Keratinocyte (primary cell): ENCODE data around the gene CNIH4. TPM values are rescaled to one million over a fixed set of nuclear protein-coding genes. Genes with fewer than 3 reads are reported as not detected.

Source experiments
- DNase-seq: peaks from one replicate; pipeline ENCODE4 v3.0.0-alpha.2; 2011; ENCODE audit warnings: low read depth, missing footprints, low spot score
- FAIRE-seq: peaks from 2 replicates; lab custom pipeline; 2011; peaks lifted over from hg19 to GRCh38; lab: Jason Lieb, UNC
- H2AFZ ChIP-seq: 2 replicates; pipeline ENCODE4 v1.6.0; 2012; ENCODE audit warnings: low read length, control low read depth, inconsistent platforms; ENCODE audit not compliant: control insufficient read depth
- H3K27ac ChIP-seq: 2 replicates; pipeline ENCODE4 v1.5.1; 2011; ENCODE audit warnings: low read length; ENCODE audit not compliant: control insufficient read depth, insufficient read depth
- H3K27me3 ChIP-seq: 3 replicates; pipeline ENCODE4 v1.6.0; 2011; ENCODE audit warnings: low read length; ENCODE audit not compliant: control insufficient read depth, insufficient read depth; ENCODE audit errors: extremely low read depth
- H3K36me3 ChIP-seq, 2 experiments: 2 replicates in 1 of 2; 3 replicates in 1 of 2; pipeline ENCODE4 v1.5.1; 2011; ENCODE audit warnings: low read length in 2 of 2, mild to moderate bottlenecking in 1 of 2; ENCODE audit not compliant: control insufficient read depth in 2 of 2, insufficient read depth in 2 of 2; ENCODE audit errors: extremely low read depth in 1 of 2
- H3K4me1 ChIP-seq: 3 replicates; pipeline ENCODE4 v1.5.1; 2011; ENCODE audit warnings: low read length; ENCODE audit not compliant: control insufficient read depth, insufficient read depth; ENCODE audit errors: extremely low read depth
- H3K4me2 ChIP-seq: 3 replicates; pipeline ENCODE4 v1.6.0; 2011; ENCODE audit warnings: low read depth, low read length; ENCODE audit not compliant: control insufficient read depth, insufficient read depth; ENCODE audit errors: extremely low read depth
- H3K4me3 ChIP-seq, 3 experiments: fragments of 200-600 bp in 1 of 3; sonication (generic) in 1 of 3; 2 replicates in 2 of 3; 3 replicates in 1 of 3; pipeline ENCODE4 v1.5.1; 2011 to 2016; ENCODE audit warnings: low read length in 3 of 3, mild to moderate bottlenecking in 3 of 3, control low read depth in 2 of 3, inconsistent platforms in 1 of 3, low read depth in 1 of 3, mixed read lengths in 1 of 3, mixed run types in 1 of 3, moderate library complexity in 1 of 3; ENCODE audit not compliant: control insufficient read depth in 2 of 3, insufficient read depth in 2 of 3; ENCODE audit errors: extremely low read depth in 1 of 3
- H3K79me2 ChIP-seq: 2 replicates; pipeline ENCODE4 v1.6.0; 2012; ENCODE audit warnings: low read length; ENCODE audit not compliant: control insufficient read depth, insufficient read depth
- H3K9ac ChIP-seq: 3 replicates; pipeline ENCODE4 v1.6.0; 2011; ENCODE audit warnings: low read length; ENCODE audit not compliant: control insufficient read depth, insufficient read depth; ENCODE audit errors: extremely low read depth
- H3K9me1 ChIP-seq: 3 replicates; pipeline ENCODE4 v1.6.0; 2011; ENCODE audit warnings: low read length; ENCODE audit not compliant: control insufficient read depth, insufficient read depth; ENCODE audit errors: extremely low read depth
- H3K9me3 ChIP-seq: 2 replicates; pipeline ENCODE4 v1.5.1; 2012; ENCODE audit warnings: low read depth, low read length; ENCODE audit not compliant: control insufficient read depth
- H4K20me1 ChIP-seq: 3 replicates; pipeline ENCODE4 v1.6.0; 2011; ENCODE audit warnings: low read length; ENCODE audit not compliant: control insufficient read depth, insufficient read depth; ENCODE audit errors: extremely low read depth
- CTCF ChIP-seq, 3 experiments: IDR thresholded peaks in 1 of 3; conservative IDR thresholded peaks in 1 of 3; optimal IDR thresholded peaks in 1 of 3; 2 replicates in 2 of 3; 3 replicates in 1 of 3; pipeline versions ENCODE3 to v1.5.1; 2011; ENCODE audit warnings: low read length in 3 of 3, mild to moderate bottlenecking in 3 of 3, moderate library complexity in 2 of 3, control low read depth in 1 of 3, inconsistent platforms in 1 of 3; ENCODE audit not compliant: insufficient read depth in 2 of 3; ENCODE audit errors: extremely low read depth in 1 of 3
- EZH2 ChIP-seq: IDR thresholded peaks from one replicate; pipeline ENCODE4 v1.6.1; 2012; ENCODE audit warnings: inconsistent platforms, mild to moderate bottlenecking, low read length, moderate library complexity
- dilution Hi-C: fragments of 300-500 bp; cut with MboI; formaldehyde crosslinking; loops from one replicate; pipeline ENCODE4 v1.7.0; 2020; ENCODE audit warnings: low sequenced_read_pairs; ENCODE audit not compliant: extremely low pct_ligation_motif_present
- polyA plus RNA-seq, 5 experiments: library from polyadenylated mRNA; depleted of rRNA in 3 of 5; stranded (reverse) in 3 of 5; stranded (forward) in 1 of 5; unstranded in 1 of 5; fragments of >200 nt; gene quantifications; 1 replicate in 1 of 5; 2 replicates in 3 of 5; 3 replicates in 1 of 5; pipeline versions ENCODE4 v1.2.1 to v1.2.3, GENCODE V29; 2011 to 2012; ENCODE audit warnings: missing spikeins in 2 of 5, low read depth in 1 of 5, low replicate concordance in 1 of 5

The CNIH4 gene
- polyA plus RNA-seq, 1 donor (not counting 4 experiments of a cell fraction or from before 2014, with no cell fraction given) = 139 TPM

- Histone ChIP-seq H3K4me3 (no peak overlapping the region), H3K9me1 (no peaks in the 10 kb centered on the region), H4K20me1 (no peaks in the 10 kb centered on the region), H3K27me3 (no peaks in the 10 kb centered on the region), H3K36me3 (peaks cover 20 to 34% of the 10 kb centered on the region in 2 experiments), H3K9ac (no peak overlapping the region), H3K9me3 (no peaks in the 10 kb centered on the region), H3K4me2 (no peak overlapping the region), H2AFZ (no peak overlapping the region), H3K4me1 (no peaks in the 10 kb centered on the region), H3K27ac (no peak overlapping the region), H3K79me2 (no peaks in the 10 kb centered on the region)
- DNase-seq (no peak), FAIRE-seq (no peak)
- TF ChIP-seq EZH2 (no peak), CTCF (optimal IDR thresholded peaks at IDR 0.05 in 1 of 3, IDR thresholded peaks at IDR 0.05 in 1 of 3, conservative IDR thresholded peaks at IDR 0.05 in 1 of 3; ENCODE audit: extremely low read depth in 1 of 3, insufficient read depth in 2 of 3, low read length in 3 of 3) (no peak)
- dilution Hi-C loops = no loop called here
Observed at GRCh38 chr1:224392411-224393249, 36.0 kb downstream of the CNIH4 start.

GRCh38 chr1:224393294-224393693 lies 36.6 kb downstream of the CNIH4 start:
- dilution Hi-C loops = no loop called here
- no peaks in the 10 kb centered on the region for H3K9me3 ChIP-seq
- no peak for FAIRE-seq

More at GRCh38 chr1:224393294-224393693, 36.6 kb downstream of the CNIH4 start:
- Histone ChIP-seq H3K27ac (no peak overlapping the region), H3K4me1 (no peaks in the 10 kb centered on the region), H3K79me2 (no peaks in the 10 kb centered on the region), H3K9ac (no peak overlapping the region), H2AFZ (no peak overlapping the region), H3K27me3 (no peaks in the 10 kb centered on the region), H3K4me2 (no peak overlapping the region), H4K20me1 (no peaks in the 10 kb centered on the region), H3K36me3 (peaks cover 24 to 34% of the 10 kb centered on the region in 2 experiments), H3K9me1 (no peaks in the 10 kb centered on the region), H3K4me3 (no peak overlapping the region)
- DNase-seq = no peak
- TF ChIP-seq CTCF (optimal IDR thresholded peaks at IDR 0.05 in 1 of 3, IDR thresholded peaks at IDR 0.05 in 1 of 3, conservative IDR thresholded peaks at IDR 0.05 in 1 of 3; ENCODE audit: extremely low read depth in 1 of 3, insufficient read depth in 2 of 3, low read length in 3 of 3) (no peak), EZH2 (no peak)
